T-helper 1 cell treated with Interleukin-12 subunit alpha and Interleukin-12 subunit beta and Interleukin-4 antibody, amounts not matched to agents 30 μg/mL and 1 μg/mL, for 36 hours (primary cell): ENCODE results near the gene PKP4.

ENCODE experiments used
- H3K27ac Mint-ChIP-seq: one replicate; pipeline ENCODE4 v1.8.0; 2021; ENCODE audit warnings: mild to moderate bottlenecking, mixed read lengths
- H3K27me3 Mint-ChIP-seq: one replicate; pipeline ENCODE4 v1.8.0; 2021; ENCODE audit warnings: low read depth, mixed read lengths
- H3K36me3 Mint-ChIP-seq: one replicate; pipeline ENCODE4 v1.8.0; 2021; ENCODE audit warnings: low read depth, mixed read lengths
- H3K4me1 Mint-ChIP-seq: one replicate; pipeline ENCODE4 v1.8.0; 2021; ENCODE audit warnings: low read depth, mixed read lengths
- H3K4me3 Mint-ChIP-seq: one replicate; pipeline ENCODE4 v1.8.0; 2021; ENCODE audit warnings: mild to moderate bottlenecking, moderate library complexity, mixed read lengths
- H3K9me3 Mint-ChIP-seq: one replicate; pipeline ENCODE4 v1.8.0; 2021; ENCODE audit warnings: mixed read lengths

The PKP4 gene

GRCh38 chr2:158529379-158530259, 72.9 kb downstream of the PKP4 start:
- Mint-ChIP-seq H3K4me1 (no peaks in the 10 kb centered on the region), H3K27me3 (no peaks in the 10 kb centered on the region), H3K4me3 (no peak overlapping the region), H3K36me3 (no peaks in the 10 kb centered on the region), H3K9me3 (no peaks in the 10 kb centered on the region), H3K27ac (no peak overlapping the region)

- Mint-ChIP-seq H3K4me3 (no peak overlapping the region), H3K36me3 (no peaks in the 10 kb centered on the region), H3K27ac (no peak overlapping the region), H3K27me3 (no peaks in the 10 kb centered on the region), H3K4me1 (no peaks in the 10 kb centered on the region), H3K9me3 (no peaks in the 10 kb centered on the region)
Measured at GRCh38 chr2:158530829-158531228, 74.1 kb downstream of the PKP4 start.

GRCh38 chr2:158533009-158533408, 76.3 kb downstream of the PKP4 start:
- H3K27ac Mint-ChIP-seq = no peak overlapping the region
- H3K4me3 Mint-ChIP-seq = no peak overlapping the region
- no peaks in the 10 kb centered on the region for H3K27me3 Mint-ChIP-seq

GRCh38 chr2:158539176-158540005, 82.6 kb downstream of the PKP4 start:
- Mint-ChIP-seq H3K36me3 (peaks cover 1% of the 10 kb centered on the region), H3K9me3 (no peaks in the 10 kb centered on the region), H3K27me3 (no peaks in the 10 kb centered on the region), H3K27ac (no peak overlapping the region), H3K4me3 (no peak overlapping the region), H3K4me1 (peaks cover 2% of the 10 kb centered on the region)

More at GRCh38 chr2:158533009-158533408, 76.3 kb downstream of the PKP4 start:
- H3K36me3 Mint-ChIP-seq = peaks cover 1% of the 10 kb centered on the region
- no peaks in the 10 kb centered on the region for H3K9me3 Mint-ChIP-seq
- no peaks in the 10 kb centered on the region for H3K4me1 Mint-ChIP-seq

- peaks cover 4% of the 10 kb centered on the region for H3K36me3 Mint-ChIP-seq
- no peak overlapping the region for H3K4me3 Mint-ChIP-seq
- H3K9me3 Mint-ChIP-seq = no peaks in the 10 kb centered on the region
- H3K27me3 Mint-ChIP-seq = no peaks in the 10 kb centered on the region
- H3K4me1 Mint-ChIP-seq = peaks cover 13% of the 10 kb centered on the region
- H3K27ac Mint-ChIP-seq = no peak overlapping the region
Measured at GRCh38 chr2:158542577-158542976, 85.8 kb downstream of the PKP4 start.

GRCh38 chr2:158543957-158544356, 87.2 kb downstream of the PKP4 start:
- peaks cover 13% of the 10 kb centered on the region for H3K4me1 Mint-ChIP-seq
- no peaks in the 10 kb centered on the region for H3K9me3 Mint-ChIP-seq
- no peak overlapping the region for H3K4me3 Mint-ChIP-seq
- H3K36me3 Mint-ChIP-seq = peaks cover 4% of the 10 kb centered on the region
- no peak overlapping the region for H3K27ac Mint-ChIP-seq
- no peaks in the 10 kb centered on the region for H3K27me3 Mint-ChIP-seq

GRCh38 chr2:158544998-158545397, 88.2 kb downstream of the PKP4 start:
- H3K4me3 Mint-ChIP-seq = no peak overlapping the region
- H3K9me3 Mint-ChIP-seq = no peaks in the 10 kb centered on the region
- H3K36me3 Mint-ChIP-seq = peaks cover 4% of the 10 kb centered on the region
- peaks cover 13% of the 10 kb centered on the region for H3K4me1 Mint-ChIP-seq
- no peak overlapping the region for H3K27ac Mint-ChIP-seq
- no peaks in the 10 kb centered on the region for H3K27me3 Mint-ChIP-seq

GRCh38 chr2:158546412-158547144, 89.8 kb downstream of the PKP4 start:
- Mint-ChIP-seq H3K4me3 (no peak overlapping the region), H3K27ac (peak overlapping the region; percentile 85), H3K27me3 (no peaks in the 10 kb centered on the region)

GRCh38 chr2:158553257-158553656, 96.5 kb downstream of the PKP4 start:
- Mint-ChIP-seq H3K4me3 (no peak overlapping the region), H3K9me3 (no peaks in the 10 kb centered on the region), H3K27me3 (no peaks in the 10 kb centered on the region), H3K27ac (no peak overlapping the region), H3K4me1 (no peaks in the 10 kb centered on the region), H3K36me3 (no peaks in the 10 kb centered on the region)

More at GRCh38 chr2:158546412-158547144, 89.8 kb downstream of the PKP4 start:
- Mint-ChIP-seq H3K4me1 (peaks cover 13% of the 10 kb centered on the region), H3K36me3 (peaks cover 4% of the 10 kb centered on the region), H3K9me3 (no peaks in the 10 kb centered on the region)

- H3K27ac Mint-ChIP-seq = no peak overlapping the region
- H3K36me3 Mint-ChIP-seq = no peaks in the 10 kb centered on the region
- H3K9me3 Mint-ChIP-seq = no peaks in the 10 kb centered on the region
- no peak overlapping the region for H3K4me3 Mint-ChIP-seq
- H3K4me1 Mint-ChIP-seq = no peaks in the 10 kb centered on the region
- H3K27me3 Mint-ChIP-seq = no peaks in the 10 kb centered on the region
Measured at GRCh38 chr2:158554996-158555395, 98.2 kb downstream of the PKP4 start.

- no peaks in the 10 kb centered on the region for H3K36me3 Mint-ChIP-seq
- H3K4me3 Mint-ChIP-seq = no peak overlapping the region
- no peaks in the 10 kb centered on the region for H3K4me1 Mint-ChIP-seq
- no peak overlapping the region for H3K27ac Mint-ChIP-seq
- no peaks in the 10 kb centered on the region for H3K27me3 Mint-ChIP-seq
- H3K9me3 Mint-ChIP-seq = no peaks in the 10 kb centered on the region
Measured at GRCh38 chr2:158556124-158556523, 99.4 kb downstream of the PKP4 start.

- Mint-ChIP-seq H3K36me3 (no peaks in the 10 kb centered on the region), H3K27ac (no peak overlapping the region), H3K9me3 (no peaks in the 10 kb centered on the region), H3K4me3 (no peak overlapping the region), H3K4me1 (no peaks in the 10 kb centered on the region), H3K27me3 (no peaks in the 10 kb centered on the region)
Measured at GRCh38 chr2:158557752-158558151, 101.0 kb downstream of the PKP4 start.

GRCh38 chr2:158559252-158559651, 102.5 kb downstream of the PKP4 start:
- Mint-ChIP-seq H3K27ac (no peak overlapping the region), H3K4me3 (no peak overlapping the region)

GRCh38 chr2:158560259-158560658, 103.5 kb downstream of the PKP4 start:
- no peak overlapping the region for H3K27ac Mint-ChIP-seq
- no peaks in the 10 kb centered on the region for H3K36me3 Mint-ChIP-seq
- no peaks in the 10 kb centered on the region for H3K9me3 Mint-ChIP-seq
- H3K4me3 Mint-ChIP-seq = no peak overlapping the region
- H3K4me1 Mint-ChIP-seq = no peaks in the 10 kb centered on the region
- no peaks in the 10 kb centered on the region for H3K27me3 Mint-ChIP-seq

More at GRCh38 chr2:158559252-158559651, 102.5 kb downstream of the PKP4 start:
- H3K36me3 Mint-ChIP-seq = no peaks in the 10 kb centered on the region
- H3K27me3 Mint-ChIP-seq = no peaks in the 10 kb centered on the region
- H3K9me3 Mint-ChIP-seq = no peaks in the 10 kb centered on the region
- H3K4me1 Mint-ChIP-seq = no peaks in the 10 kb centered on the region
